ENCODE measurements around the gene CAPS2. TPM values are rescaled to one million over a fixed set of nuclear protein-coding genes. Genes with fewer than 3 reads are reported as not detected.
A peak's percentile ranks its signal among the peaks of the same experiment; 100 is the strongest.

CAPS2 gene
- total RNA-seq (2014; rRNA removed; shearing (Covaris generic)) (4.1 and 7.4 TPM in 2 replicates), polyA plus RNA-seq (2016; fragmentation: Nextera tagmentation; extraction: Ambion mirVana) (2.2 and 2.9 TPM in 2 replicates)
- long read RNA-seq, partial matches to known transcripts: 0 of 2 reads
- long read RNA-seq, other reads (novel, unspliced or antisense): 1 of 2 reads

GRCh38 chr12:75329918-75330826 is at the start of gene CAPS2:
CAPS2 (minus strand) TSS chr12:75330324; CDS start chr12:75326498, 3,826 bp downstream.
- H3K27me3 ChIP-seq (ENCODE audit: insufficient read depth): no peaks in the 10 kb centered on the region
- peaks cover 5% of the 10 kb centered on the region; the same call in 1 of the 2 replicates for H3K4me1 ChIP-seq (ENCODE audit: insufficient read depth)
- Mint-ChIP-seq H3K27ac (peak within 1 kb of the TSS; percentile 91), H3K4me1 (peaks cover 18% of the 10 kb centered on the region), H3K36me3 (ENCODE audit: low read depth) (no peaks in the 10 kb centered on the region), H3K27me3 (ENCODE audit: insufficient read depth, low read depth, poor library complexity) (peaks cover 6% of the 10 kb centered on the region), H3K9me3 (no peaks in the 10 kb centered on the region; the same call in 2 of the 3 replicates), H3K4me3 (peak within 1 kb of the TSS; percentile 89)
- no peak for TF ChIP-seq STAT1 (IDR thresholded peaks at IDR 0.05; ENCODE audit: unreplicated experiment)
- no peak for TF ChIP-seq JUNB (IDR thresholded peaks at IDR 0.05; ENCODE audit: unreplicated experiment)
- peak; percentile 61; the same call in 1 of the 2 replicates for TF ChIP-seq CREB1 (CRISPR knock-in tag; IDR thresholded peaks at IDR 0.05; ENCODE audit: low read depth)
- TF ChIP-seq POLR2AphosphoS5 (IDR thresholded peaks at IDR 0.05; ENCODE audit: low read depth): peak; percentile 59
- TF ChIP-seq, protein P1, sequence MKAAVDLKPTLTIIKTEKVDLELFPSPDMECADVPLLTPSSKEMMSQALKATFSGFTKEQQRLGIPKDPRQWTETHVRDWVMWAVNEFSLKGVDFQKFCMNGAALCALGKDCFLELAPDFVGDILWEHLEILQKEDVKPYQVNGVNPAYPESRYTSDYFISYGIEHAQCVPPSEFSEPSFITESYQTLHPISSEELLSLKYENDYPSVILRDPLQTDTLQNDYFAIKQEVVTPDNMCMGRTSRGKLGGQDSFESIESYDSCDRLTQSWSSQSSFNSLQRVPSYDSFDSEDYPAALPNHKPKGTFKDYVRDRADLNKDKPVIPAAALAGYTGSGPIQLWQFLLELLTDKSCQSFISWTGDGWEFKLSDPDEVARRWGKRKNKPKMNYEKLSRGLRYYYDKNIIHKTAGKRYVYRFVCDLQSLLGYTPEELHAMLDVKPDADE (IDR thresholded peaks at IDR 0.05): no peak
- TF ChIP-seq REST (IDR thresholded peaks at IDR 0.05; ENCODE audit: unreplicated experiment): no peak
- ATAC-seq (peak; percentile 83), DNase-seq (ENCODE audit: low spot score) (peak; percentile 90)
- H3K79me2 ChIP-seq (replicated peaks; ENCODE audit: insufficient read depth): no peaks in the 10 kb centered on the region
- H3K27ac ChIP-seq (ENCODE audit: low read depth): no peak within 1 kb of the TSS
- H3K4me3 ChIP-seq: peak within 1 kb of the TSS; percentile 59
- peak within 1 kb of the TSS; percentile 80 for H3K4me2 ChIP-seq
- H3F3A ChIP-seq (replicated peaks; ENCODE audit: low read depth): no peaks in the 10 kb centered on the region
- no peaks in the 10 kb centered on the region for H4K20me1 ChIP-seq (replicated peaks; ENCODE audit: insufficient read depth)
- H3K9me2 ChIP-seq (ENCODE audit: insufficient read depth): no peaks in the 10 kb centered on the region
- H3K36me3 ChIP-seq (ENCODE audit: insufficient read depth): no peaks in the 10 kb centered on the region
- H2AFZ ChIP-seq: peak within 1 kb of the TSS; percentile 70

DNA sequence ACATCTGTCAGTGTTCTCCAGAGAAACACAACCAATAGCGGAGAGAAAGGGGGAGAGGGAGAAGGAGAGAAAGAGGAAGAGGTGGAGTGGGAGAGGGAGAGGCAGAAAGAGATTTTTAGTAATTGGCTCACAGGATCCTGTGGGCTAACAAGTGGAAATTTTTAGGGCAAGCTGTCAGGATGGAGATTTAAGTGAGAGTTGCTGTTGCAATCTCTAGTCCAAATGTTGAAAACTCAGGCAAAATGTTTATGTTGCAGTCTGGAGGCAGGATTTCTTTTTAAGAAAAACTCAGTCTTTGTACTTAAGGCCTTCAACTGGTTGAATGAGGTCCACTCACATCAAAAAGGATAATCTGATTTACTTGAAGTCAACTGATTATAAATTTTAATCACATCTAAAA is 48.2 kb upstream of the CAPS2 start:
- H3K4me1 Mint-ChIP-seq: peaks cover 5% of the 10 kb centered on the region
- no peaks in the 10 kb centered on the region for H3K79me2 ChIP-seq (replicated peaks; ENCODE audit: insufficient read depth)
- H3K36me3 ChIP-seq (ENCODE audit: insufficient read depth): no peaks in the 10 kb centered on the region
- TF ChIP-seq, protein P1 (IDR thresholded peaks at IDR 0.05): no peak
- no peak for TF ChIP-seq EZH2phosphoT487 (IDR thresholded peaks at IDR 0.05; ENCODE audit: unreplicated experiment)
- TF ChIP-seq, protein P2, sequence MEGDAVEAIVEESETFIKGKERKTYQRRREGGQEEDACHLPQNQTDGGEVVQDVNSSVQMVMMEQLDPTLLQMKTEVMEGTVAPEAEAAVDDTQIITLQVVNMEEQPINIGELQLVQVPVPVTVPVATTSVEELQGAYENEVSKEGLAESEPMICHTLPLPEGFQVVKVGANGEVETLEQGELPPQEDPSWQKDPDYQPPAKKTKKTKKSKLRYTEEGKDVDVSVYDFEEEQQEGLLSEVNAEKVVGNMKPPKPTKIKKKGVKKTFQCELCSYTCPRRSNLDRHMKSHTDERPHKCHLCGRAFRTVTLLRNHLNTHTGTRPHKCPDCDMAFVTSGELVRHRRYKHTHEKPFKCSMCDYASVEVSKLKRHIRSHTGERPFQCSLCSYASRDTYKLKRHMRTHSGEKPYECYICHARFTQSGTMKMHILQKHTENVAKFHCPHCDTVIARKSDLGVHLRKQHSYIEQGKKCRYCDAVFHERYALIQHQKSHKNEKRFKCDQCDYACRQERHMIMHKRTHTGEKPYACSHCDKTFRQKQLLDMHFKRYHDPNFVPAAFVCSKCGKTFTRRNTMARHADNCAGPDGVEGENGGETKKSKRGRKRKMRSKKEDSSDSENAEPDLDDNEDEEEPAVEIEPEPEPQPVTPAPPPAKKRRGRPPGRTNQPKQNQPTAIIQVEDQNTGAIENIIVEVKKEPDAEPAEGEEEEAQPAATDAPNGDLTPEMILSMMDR (conservative IDR thresholded peaks at IDR 0.05; ENCODE audit: low read depth in 2 of 2): no peak
- no peak for TF ChIP-seq ZNF331 (CRISPR knock-in tag; IDR thresholded peaks at IDR 0.05; ENCODE audit: low read depth)
- no peaks in the 10 kb centered on the region for H3K4me1 ChIP-seq (ENCODE audit: insufficient read depth)
- no peak for DNase-seq (ENCODE audit: low spot score)
- H3K4me2 ChIP-seq: no peak overlapping the region
- no peaks in the 10 kb centered on the region for H3K27me3 ChIP-seq (ENCODE audit: insufficient read depth)
- H3K27ac Mint-ChIP-seq: no peak overlapping the region
- no peak overlapping the region for H3K4me3 ChIP-seq
- H4K20me1 ChIP-seq (replicated peaks; ENCODE audit: insufficient read depth): no peaks in the 10 kb centered on the region
- ATAC-seq: no peak
- no peaks in the 10 kb centered on the region for H3F3A ChIP-seq (replicated peaks; ENCODE audit: low read depth)
- H3K36me3 Mint-ChIP-seq (ENCODE audit: low read depth): peaks cover 14% of the 10 kb centered on the region
- H2AFZ ChIP-seq: no peak overlapping the region
- H3K9me3 Mint-ChIP-seq: no peaks in the 10 kb centered on the region
- H3K27me3 Mint-ChIP-seq (ENCODE audit: insufficient read depth, low read depth, poor library complexity): no peaks in the 10 kb centered on the region
- H3K9me2 ChIP-seq (ENCODE audit: insufficient read depth): peaks cover 18% of the 10 kb centered on the region; the same call in 1 of the 2 replicates
- no peak overlapping the region for H3K27ac ChIP-seq (ENCODE audit: low read depth)
- H3K4me3 Mint-ChIP-seq: no peak overlapping the region
